ENCODE data around the gene LCN2.

DNA sequence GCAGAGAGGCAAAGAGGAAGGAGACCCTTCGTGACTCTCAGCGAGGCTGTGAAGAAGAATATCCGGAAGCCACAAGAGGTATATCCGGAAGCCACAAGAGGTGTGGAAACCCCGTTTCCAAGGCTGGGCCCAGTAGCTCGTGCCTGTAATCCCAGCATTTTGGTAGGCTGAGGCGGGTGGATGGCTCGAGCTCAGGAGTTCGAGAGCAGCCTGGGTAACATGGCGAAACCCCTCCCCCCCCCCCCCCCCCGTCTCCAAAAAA, 10.2 kb downstream of the LCN2 start:
- TF ChIP-seq, protein P1, sequence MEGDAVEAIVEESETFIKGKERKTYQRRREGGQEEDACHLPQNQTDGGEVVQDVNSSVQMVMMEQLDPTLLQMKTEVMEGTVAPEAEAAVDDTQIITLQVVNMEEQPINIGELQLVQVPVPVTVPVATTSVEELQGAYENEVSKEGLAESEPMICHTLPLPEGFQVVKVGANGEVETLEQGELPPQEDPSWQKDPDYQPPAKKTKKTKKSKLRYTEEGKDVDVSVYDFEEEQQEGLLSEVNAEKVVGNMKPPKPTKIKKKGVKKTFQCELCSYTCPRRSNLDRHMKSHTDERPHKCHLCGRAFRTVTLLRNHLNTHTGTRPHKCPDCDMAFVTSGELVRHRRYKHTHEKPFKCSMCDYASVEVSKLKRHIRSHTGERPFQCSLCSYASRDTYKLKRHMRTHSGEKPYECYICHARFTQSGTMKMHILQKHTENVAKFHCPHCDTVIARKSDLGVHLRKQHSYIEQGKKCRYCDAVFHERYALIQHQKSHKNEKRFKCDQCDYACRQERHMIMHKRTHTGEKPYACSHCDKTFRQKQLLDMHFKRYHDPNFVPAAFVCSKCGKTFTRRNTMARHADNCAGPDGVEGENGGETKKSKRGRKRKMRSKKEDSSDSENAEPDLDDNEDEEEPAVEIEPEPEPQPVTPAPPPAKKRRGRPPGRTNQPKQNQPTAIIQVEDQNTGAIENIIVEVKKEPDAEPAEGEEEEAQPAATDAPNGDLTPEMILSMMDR (IDR thresholded peaks at IDR 0.05) = no peak
- no peak for TF ChIP-seq POLR2A (IDR thresholded peaks at IDR 0.05)

Data from body of pancreas (tissue), 4 donors.